HCT116 (cell line): ENCODE results near the gene KIF26B. TPM values are rescaled to one million over a fixed set of nuclear protein-coding genes. Genes with fewer than 3 reads are reported as not detected.

Experiments used
- ATAC-seq: fragments of 200-7000 bp; cut with Tn5 transposase; 2 replicates; pipeline ENCODE4 v1.9.1; 2020; ENCODE audit warnings: mild to moderate bottlenecking, moderate library complexity
- BruUV-seq: library from RNA; stranded (reverse); fragments of 400-500 nt; replicated peaks from 2 replicates; lab custom pipeline; 2021; lab: Mats Ljungman, UMichigan
- CTCF ChIA-PET: fragments of 300-600 bp; sonication (Branson Sonifier 250); formaldehyde crosslinking; loops from one replicate; lab custom pipeline; 2021; ENCODE audit warnings: antibody characterized with exemption; lab: Charles Lee
- POLR2A ChIA-PET: fragments of 300-600, 350-600 bp; sonication (Branson Sonifier 250); formaldehyde crosslinking; loops from one replicate; lab custom pipeline; 2021; ENCODE audit warnings: antibody characterized with exemption; lab: Charles Lee
- RAD21 ChIA-PET, 2 experiments: fragments of 300-600 bp; sonication (Branson Sonifier 250); formaldehyde crosslinking; loops; one replicate each; lab custom pipeline; 2023; ENCODE audit warnings: low total read pairs in 2 of 2; ENCODE audit not compliant: uncharacterized antibody in 2 of 2, unreplicated experiment in 2 of 2, low non-redundant PET in 1 of 2; lab: Charles Lee
- DNase-seq: peaks from one replicate; pipeline ENCODE4 v3.0.0-alpha.2; 2010; ENCODE audit warnings: low read depth, low spot score
- H2AFZ ChIP-seq: fragments of 200-600 bp; shearing (Covaris generic), sonication (generic); 2 replicates; pipeline ENCODE4 v1.6.1; 2017; ENCODE audit warnings: low read depth, mixed run types, mixed read lengths, antibody characterized with exemption, low read length; ENCODE audit not compliant: poor library complexity, severe bottlenecking
- H3K27ac ChIP-seq: 2 replicates; pipeline ENCODE4 v1.5.1; 2012; ENCODE audit warnings: low read depth, low read length
- H3K27me3 ChIP-seq: fragments of 200-600 bp; sonication (generic); 2 replicates; pipeline ENCODE4 v1.6.1; 2016; ENCODE audit warnings: mixed run types, low read length, mixed read lengths; ENCODE audit not compliant: insufficient read depth
- H3K36me3 ChIP-seq, 2 experiments: fragments of 200-500 bp in 1 of 2; fragments of 200-600 bp in 1 of 2; sonication (Bioruptor generic) in 1 of 2; sonication (generic) in 1 of 2; 2 replicates each; pipeline versions ENCODE4 v1.5.1 to v1.6.1; 2014 to 2016; ENCODE audit warnings: low read length in 2 of 2, inconsistent platforms in 1 of 2, mixed read lengths in 1 of 2, mixed run types in 1 of 2; ENCODE audit not compliant: insufficient read depth in 2 of 2, control insufficient read depth in 1 of 2
- H3K4me1 ChIP-seq, 2 experiments: fragments of 200-600 bp in 1 of 2; sonication (generic) in 1 of 2; 2 replicates each; pipeline versions ENCODE4 v1.5.1 to v1.6.1; 2012 to 2017; ENCODE audit warnings: low read length in 2 of 2, inconsistent platforms in 1 of 2, mild to moderate bottlenecking in 1 of 2, mixed read lengths in 1 of 2, mixed run types in 1 of 2, moderate library complexity in 1 of 2; ENCODE audit not compliant: insufficient read depth in 2 of 2, control insufficient read depth in 1 of 2
- H3K4me2 ChIP-seq: fragments of 200-600 bp; sonication (generic); 2 replicates; pipeline ENCODE4 v1.6.1; 2017; ENCODE audit warnings: mixed run types, low read length, mixed read lengths
- H3K4me3 ChIP-seq, 2 experiments: fragments of 200-600 bp in 1 of 2; sonication (generic) in 1 of 2; replicated peaks in 1 of 2; 2 replicates each; pipeline ENCODE4 v1.5.1; 2011 to 2016; ENCODE audit warnings: low read length in 2 of 2, control low read depth in 1 of 2, low read depth in 1 of 2, mild to moderate bottlenecking in 1 of 2, mixed read lengths in 1 of 2, mixed run types in 1 of 2
- H3K79me2 ChIP-seq: fragments of 200-600 bp; sonication (generic); 2 replicates; pipeline ENCODE4 v1.6.1; 2017; ENCODE audit warnings: mild to moderate bottlenecking, mixed run types, low read length, moderate library complexity, mixed read lengths; ENCODE audit not compliant: insufficient read depth
- H3K9ac ChIP-seq: fragments of 200-600 bp; sonication (generic); 2 replicates; pipeline ENCODE4 v1.6.1; 2016; ENCODE audit warnings: low read length, mixed read lengths
- H3K9me2 ChIP-seq: fragments of 200-600 bp; sonication (generic), shearing (Covaris generic); 2 replicates; pipeline ENCODE4 v1.6.1; 2017; ENCODE audit warnings: mixed run types, mild to moderate bottlenecking, moderate library complexity; ENCODE audit not compliant: insufficient read depth
- H3K9me3 ChIP-seq, 2 experiments: fragments of 200-500 bp in 1 of 2; fragments of 200-600 bp in 1 of 2; sonication (Bioruptor generic) in 1 of 2; sonication (generic) in 1 of 2; 2 replicates each; pipeline ENCODE4 v1.6.1; 2014 to 2017; ENCODE audit warnings: low read length in 2 of 2, mixed read lengths in 2 of 2, inconsistent platforms in 1 of 2, low read depth in 1 of 2, mild to moderate bottlenecking in 1 of 2, mixed run types in 1 of 2, moderate library complexity in 1 of 2; ENCODE audit not compliant: control insufficient read depth in 1 of 2, insufficient read depth in 1 of 2
- H4K20me1 ChIP-seq: fragments of 200-600 bp; sonication (generic), shearing (Covaris generic); 2 replicates; pipeline ENCODE4 v1.6.1; 2017; ENCODE audit warnings: mixed run types, mild to moderate bottlenecking, moderate library complexity; ENCODE audit not compliant: insufficient read depth
- ATF3 ChIP-seq: IDR thresholded peaks from 2 replicates; pipeline ENCODE4 v1.6.1; 2012
- CBX3 ChIP-seq: IDR thresholded peaks from 2 replicates; pipeline ENCODE4 v1.6.1; 2012; ENCODE audit warnings: low read depth
- CEBPB ChIP-seq: IDR thresholded peaks from 2 replicates; pipeline ENCODE4 v1.6.1; 2012; ENCODE audit warnings: low read depth
- EGR1 ChIP-seq: IDR thresholded peaks from 2 replicates; pipeline ENCODE4 v1.6.1; 2012; ENCODE audit warnings: low read depth
- ELF1 ChIP-seq: IDR thresholded peaks from 2 replicates; pipeline ENCODE4 v1.6.1; 2012; ENCODE audit warnings: low read depth, borderline replicate concordance
- EZH2 ChIP-seq: fragments of 200-600 bp; sonication (generic); IDR thresholded peaks from 2 replicates; pipeline ENCODE4 v1.6.1; 2017; ENCODE audit warnings: antibody characterized with exemption, mixed run types
- FOSL1 ChIP-seq: IDR thresholded peaks from 2 replicates; pipeline ENCODE4 v1.6.1; 2012; ENCODE audit warnings: low read depth
- JUND ChIP-seq: IDR thresholded peaks from 2 replicates; pipeline ENCODE4 v1.6.1; 2012
- POLR2A ChIP-seq: IDR thresholded peaks from 2 replicates; pipeline ENCODE4 v1.7.0; 2011; ENCODE audit warnings: borderline replicate concordance; ENCODE audit not compliant: insufficient read depth, insufficient read length; ENCODE audit errors: extremely low read depth
- RAD21 ChIP-seq: IDR thresholded peaks from 2 replicates; pipeline ENCODE4 v1.6.1; 2012; ENCODE audit warnings: low read depth, mild to moderate bottlenecking
- REST ChIP-seq: IDR thresholded peaks from 2 replicates; pipeline ENCODE4 v1.6.1; 2012; ENCODE audit warnings: low read depth
- SP1 ChIP-seq: IDR thresholded peaks from 2 replicates; pipeline ENCODE4 v1.6.1; 2012; ENCODE audit warnings: low read depth
- SRF ChIP-seq: IDR thresholded peaks from 2 replicates; pipeline ENCODE4 v1.6.1; 2012; ENCODE audit warnings: low read depth
- TCF7L2 ChIP-seq: IDR thresholded peaks from 2 replicates; pipeline ENCODE4 v1.7.0; 2011; ENCODE audit warnings: borderline replicate concordance, inconsistent platforms; ENCODE audit not compliant: insufficient read depth, insufficient read length; ENCODE audit errors: extremely low read depth
- ZBTB33 ChIP-seq: IDR thresholded peaks from 2 replicates; pipeline ENCODE4 v1.6.1; 2011; ENCODE audit warnings: mild to moderate bottlenecking, low read length, moderate library complexity; ENCODE audit not compliant: insufficient replicate concordance; ENCODE audit errors: extremely low read depth
- ZFX ChIP-seq: fragments of 450-650 bp; IDR thresholded peaks from 2 replicates; pipeline ENCODE4 v1.6.1; 2017
- ZNF274 ChIP-seq: fragments of 200-500 bp; sonication (Bioruptor generic); IDR thresholded peaks from 2 replicates; pipeline ENCODE4 v1.6.1; 2014; ENCODE audit warnings: mild to moderate bottlenecking, low read depth, low read length, inconsistent platforms
- intact Hi-C: fragments of 100-400 bp; cut with micrococcal nuclease; formaldehyde crosslinking; loops from 2 replicates; pipeline ENCODE4 v1.10.0; 2022
- total RNA-seq: library from RNA; stranded (reverse); gene quantifications from one replicate; pipeline ENCODE4 v1.2.1, GENCODE V29; 2021; ENCODE audit not compliant: unreplicated experiment

KIF26B gene
- total RNA-seq, 1 experiment from 2014 or later: 0.49 TPM

GRCh38 chr1:245240648-245241165 lies 85.9 kb downstream of the KIF26B start:
- no peaks in the 10 kb centered on the region for H4K20me1 ChIP-seq
- H3K27me3 ChIP-seq: no peaks in the 10 kb centered on the region
- no peak for DNase-seq
- H3K36me3 ChIP-seq: no peaks in the 10 kb centered on the region
- TF ChIP-seq FOSL1 (no peak), ZFX (no peak), EGR1 (no peak), CBX3 (no peak), REST (no peak), EZH2 (no peak), ZNF274 (no peak), JUND (no peak), SP1 (no peak), ELF1 (no peak), POLR2A (no peak), ZBTB33 (no peak), CEBPB (no peak), SRF (no peak), RAD21 (no peak), ATF3 (no peak), TCF7L2 (no peak)
- TF ChIP-seq, all 23 proteins: peak for 0
- H3K79me2 ChIP-seq: no peaks in the 10 kb centered on the region
- H3K4me3 ChIP-seq: no peak overlapping the region
- no peak overlapping the region for H3K9ac ChIP-seq
- ChIA-PET RAD21 (no interaction called here), POLR2A (no interaction called here), CTCF (interaction anchor here (0.9 kb wide), 1 partner anchor 11 kb away, joined by 3 read pairs; no protein-coding TSS in a partner anchor)
- no peaks in the 10 kb centered on the region for H3K9me2 ChIP-seq
- BruUV-seq: no TSS peak
- H3K4me1 ChIP-seq: no peaks in the 10 kb centered on the region
- no peak overlapping the region for H3K4me2 ChIP-seq
- ATAC-seq: no peak
- H3K9me3 ChIP-seq: no peaks in the 10 kb centered on the region
- intact Hi-C loops: no loop called here
- no peak overlapping the region for H2AFZ ChIP-seq
- no peak overlapping the region for H3K27ac ChIP-seq
